Transverse colon (tissue), 3 donors: Measurements from ENCODE around the gene OSBPL9.

ENCODE experiments used
- CTCF ChIP-seq, 5 experiments: fragments of 200-600 bp in 3 of 5; fragments of 450-650 bp in 2 of 5; sonication (generic) in 3 of 5; IDR thresholded peaks; 1 replicate in 2 of 5; 2 replicates in 3 of 5; pipeline ENCODE4 v1.5.1; 2016 to 2017; ENCODE audit warnings: antibody characterized with exemption in 5 of 5, inconsistent platforms in 3 of 5, mild to moderate bottlenecking in 2 of 5, moderate library complexity in 1 of 5
- EP300 ChIP-seq: sonication (generic); formaldehyde crosslinking; IDR thresholded peaks from one replicate; pipeline ENCODE4 v1.6.1; 2017; ENCODE audit warnings: antibody characterized with exemption, low read depth
- POLR2A ChIP-seq: fragments of 450-650 bp; IDR thresholded peaks from one replicate; pipeline ENCODE4 v1.6.1; 2016; ENCODE audit warnings: antibody characterized with exemption, mild to moderate bottlenecking, moderate library complexity

- TF ChIP-seq CTCF (IDR thresholded peaks at IDR 0.05) (no peak), POLR2A (no peak), EP300 (no peak)
These were observed 6.3 kb upstream of the OSBPL9 start for GRCh38 chr1:51610637-51611036.
